Adrenal gland (tissue), 5 donors: ENCODE measurements around the gene ULBP1.
"Not testable (repeated sequence)": the region's sequence is repeated elsewhere in the genome, so short reads cannot be mapped to it uniquely, and the experiment has no call there.

Source experiments
- POLR2A ChIP-seq, 2 donors: fragments of 450-650 bp; IDR thresholded peaks; one replicate each; pipeline ENCODE4 v1.6.1; 2017; ENCODE audit warnings: antibody characterized with exemption in 2 of 2, mild to moderate bottlenecking in 2 of 2, moderate library complexity in 1 of 2
- TF ChIP-seq, protein P1 (sequence below), 6 experiments: fragments of 450-650 bp in 4 of 6; fragments of 200-600 bp in 2 of 6; sonication (generic) in 1 of 6; IDR thresholded peaks; 1 replicate in 5 of 6; 2 replicates in 1 of 6; pipeline versions ENCODE4 v1.5.1 to v1.8.0; 2016 to 2021; ENCODE audit warnings: antibody characterized with exemption in 6 of 6, mild to moderate bottlenecking in 2 of 6, moderate library complexity in 1 of 6
- donor health status: DM: no; HTN: no; CAD: no.

DNA sequence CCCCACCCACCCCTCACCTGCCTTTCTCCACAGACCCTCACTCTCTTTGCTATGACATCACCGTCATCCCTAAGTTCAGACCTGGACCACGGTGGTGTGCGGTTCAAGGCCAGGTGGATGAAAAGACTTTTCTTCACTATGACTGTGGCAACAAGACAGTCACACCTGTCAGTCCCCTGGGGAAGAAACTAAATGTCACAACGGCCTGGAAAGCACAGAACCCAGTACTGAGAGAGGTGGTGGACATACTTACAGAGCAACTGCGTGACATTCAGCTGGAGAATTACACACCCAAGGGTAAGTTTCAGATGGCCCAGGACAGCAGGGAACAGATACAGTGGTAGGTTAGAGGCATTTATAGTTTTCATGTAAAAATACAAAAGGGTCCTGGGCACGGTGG is 18.5 kb upstream of the ULBP1 start:
- TF ChIP-seq, protein P1, sequence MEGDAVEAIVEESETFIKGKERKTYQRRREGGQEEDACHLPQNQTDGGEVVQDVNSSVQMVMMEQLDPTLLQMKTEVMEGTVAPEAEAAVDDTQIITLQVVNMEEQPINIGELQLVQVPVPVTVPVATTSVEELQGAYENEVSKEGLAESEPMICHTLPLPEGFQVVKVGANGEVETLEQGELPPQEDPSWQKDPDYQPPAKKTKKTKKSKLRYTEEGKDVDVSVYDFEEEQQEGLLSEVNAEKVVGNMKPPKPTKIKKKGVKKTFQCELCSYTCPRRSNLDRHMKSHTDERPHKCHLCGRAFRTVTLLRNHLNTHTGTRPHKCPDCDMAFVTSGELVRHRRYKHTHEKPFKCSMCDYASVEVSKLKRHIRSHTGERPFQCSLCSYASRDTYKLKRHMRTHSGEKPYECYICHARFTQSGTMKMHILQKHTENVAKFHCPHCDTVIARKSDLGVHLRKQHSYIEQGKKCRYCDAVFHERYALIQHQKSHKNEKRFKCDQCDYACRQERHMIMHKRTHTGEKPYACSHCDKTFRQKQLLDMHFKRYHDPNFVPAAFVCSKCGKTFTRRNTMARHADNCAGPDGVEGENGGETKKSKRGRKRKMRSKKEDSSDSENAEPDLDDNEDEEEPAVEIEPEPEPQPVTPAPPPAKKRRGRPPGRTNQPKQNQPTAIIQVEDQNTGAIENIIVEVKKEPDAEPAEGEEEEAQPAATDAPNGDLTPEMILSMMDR (IDR thresholded peaks at IDR 0.05), result not testable (repeated sequence)
- TF ChIP-seq POLR2A (IDR thresholded peaks at IDR 0.05), result not testable (repeated sequence)
